Stimulated activated CD4-positive, alpha-beta T cell treated with anti-CD3 and anti-CD28 coated beads, Interleukin-1b, Interleukin-23, amount 100 ng/mL, for 1 hour (primary cell): ENCODE measurements around the gene PBXIP1.

ENCODE experiments used
- DNase-seq, 2 donors: peaks; one replicate each; pipeline ENCODE4 v3.0.0-alpha.2; 2020; ENCODE audit warnings: low read depth in 2 of 2

PBXIP1 gene

GRCh38 chr1:154958036-154958435 lies 2.1 kb upstream of the PBXIP1 start:
- DNase-seq: no peak

GRCh38 chr1:154957091-154957657 lies 1.3 kb upstream of the PBXIP1 start:
- no peak for DNase-seq

- DNase-seq: no peak
Observed at GRCh38 chr1:154956544-154956941, 644 bp upstream of the PBXIP1 start.

DNA sequence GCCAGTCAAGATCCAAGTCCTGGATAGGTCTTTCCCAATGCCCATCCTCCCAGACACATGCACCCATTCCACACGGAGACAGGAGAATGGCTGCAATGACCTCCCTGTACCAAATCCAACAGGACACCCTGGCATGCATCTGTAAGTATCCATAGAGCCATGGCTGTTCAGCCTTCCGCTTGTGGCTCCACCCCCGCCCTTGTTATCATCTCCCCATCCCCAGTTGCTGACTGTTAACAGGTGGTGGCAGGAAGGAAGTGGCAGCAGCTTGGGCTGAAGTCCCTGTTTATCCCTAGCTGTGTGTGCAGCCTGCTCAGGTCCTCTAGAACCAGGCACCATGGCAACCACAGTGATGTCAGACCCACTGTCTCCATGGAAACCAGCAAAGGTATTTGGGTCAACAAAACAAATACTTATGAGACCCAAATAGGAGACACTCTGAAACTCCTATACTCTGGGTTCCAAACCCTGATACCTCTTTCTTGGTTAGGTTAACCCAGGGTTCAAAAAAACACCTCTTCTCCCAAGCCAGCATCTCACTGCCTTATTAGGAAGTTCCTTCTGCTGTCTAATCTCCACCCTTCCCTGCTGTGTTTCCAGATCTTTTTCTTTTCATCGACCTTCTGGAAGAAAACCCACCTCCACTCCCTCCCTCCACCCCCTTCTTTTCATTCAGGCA lies 721 bp downstream of the PBXIP1 start:
- DNase-seq: peak in 1 of 2 donors; percentile 84

GRCh38 chr1:154954541-154954940 lies 1.4 kb downstream of the PBXIP1 start:
- no peak for DNase-seq

DNA sequence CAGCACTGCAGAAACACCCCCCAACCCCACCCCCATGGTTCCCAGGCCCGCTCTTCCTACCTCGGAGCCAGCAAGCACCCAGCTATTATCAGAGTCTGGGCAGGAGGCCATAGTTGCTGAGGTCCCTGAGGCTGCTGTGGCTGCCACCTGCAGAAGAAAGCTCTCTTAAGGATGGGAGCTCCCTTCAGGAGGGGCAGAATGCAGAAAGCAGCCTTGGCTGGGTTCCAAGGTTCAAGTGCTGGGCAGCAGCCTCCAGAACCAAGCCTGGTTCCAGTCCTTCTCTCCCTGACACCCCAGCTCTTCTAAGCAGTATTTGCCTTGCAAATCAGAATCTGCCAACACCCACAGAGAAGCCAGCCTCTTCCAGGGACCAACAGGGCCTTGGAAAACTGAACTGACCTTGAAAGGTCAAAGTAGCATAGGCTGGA lies 2.3 kb downstream of the PBXIP1 start:
- no peak for DNase-seq

DNA sequence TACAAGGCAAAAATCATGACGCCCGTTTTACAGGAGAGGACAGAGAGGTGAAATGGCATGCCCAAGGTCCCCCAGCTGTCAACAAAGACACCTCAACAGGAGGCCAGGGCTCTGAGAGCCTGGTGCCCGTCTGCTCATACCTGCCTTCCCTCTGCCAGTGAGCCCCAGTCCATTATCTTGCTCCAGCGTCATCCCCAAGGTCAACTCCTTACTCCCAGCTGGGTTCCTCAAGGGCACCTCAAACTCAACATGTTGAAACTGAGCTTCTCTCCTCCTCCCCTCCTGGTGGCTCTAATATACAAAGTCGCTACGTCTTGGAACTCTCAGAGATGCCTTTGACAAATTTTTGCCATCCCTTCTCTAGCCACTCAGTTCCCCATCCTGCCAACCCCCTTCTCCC lies 3.2 kb downstream of the PBXIP1 start:
- DNase-seq: no peak

GRCh38 chr1:154951901-154952657 lies 3.8 kb downstream of the PBXIP1 start:
- peak in 1 of 2 donors; percentile 44 for DNase-seq

DNA sequence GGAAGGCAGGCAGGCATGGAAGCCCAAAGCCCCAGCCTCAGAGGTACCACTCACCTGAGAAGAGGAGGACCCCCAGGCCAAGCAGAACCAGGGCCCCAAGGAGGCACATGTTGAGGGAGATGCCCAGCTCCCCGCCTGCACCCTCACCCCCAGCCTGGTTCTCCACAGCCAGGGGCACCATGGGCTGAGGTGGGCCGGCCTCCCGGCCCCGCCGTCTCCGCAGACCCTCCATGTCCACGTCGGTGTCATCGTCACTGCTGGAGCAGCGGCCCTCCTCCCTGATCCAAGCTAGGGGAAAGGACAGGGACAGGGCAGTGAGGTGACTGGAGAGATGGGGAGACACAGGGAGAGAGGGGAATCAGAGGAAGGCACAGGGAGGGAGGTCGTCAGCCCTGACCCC lies 7.8 kb downstream of the PBXIP1 start:
- no peak for DNase-seq

DNA sequence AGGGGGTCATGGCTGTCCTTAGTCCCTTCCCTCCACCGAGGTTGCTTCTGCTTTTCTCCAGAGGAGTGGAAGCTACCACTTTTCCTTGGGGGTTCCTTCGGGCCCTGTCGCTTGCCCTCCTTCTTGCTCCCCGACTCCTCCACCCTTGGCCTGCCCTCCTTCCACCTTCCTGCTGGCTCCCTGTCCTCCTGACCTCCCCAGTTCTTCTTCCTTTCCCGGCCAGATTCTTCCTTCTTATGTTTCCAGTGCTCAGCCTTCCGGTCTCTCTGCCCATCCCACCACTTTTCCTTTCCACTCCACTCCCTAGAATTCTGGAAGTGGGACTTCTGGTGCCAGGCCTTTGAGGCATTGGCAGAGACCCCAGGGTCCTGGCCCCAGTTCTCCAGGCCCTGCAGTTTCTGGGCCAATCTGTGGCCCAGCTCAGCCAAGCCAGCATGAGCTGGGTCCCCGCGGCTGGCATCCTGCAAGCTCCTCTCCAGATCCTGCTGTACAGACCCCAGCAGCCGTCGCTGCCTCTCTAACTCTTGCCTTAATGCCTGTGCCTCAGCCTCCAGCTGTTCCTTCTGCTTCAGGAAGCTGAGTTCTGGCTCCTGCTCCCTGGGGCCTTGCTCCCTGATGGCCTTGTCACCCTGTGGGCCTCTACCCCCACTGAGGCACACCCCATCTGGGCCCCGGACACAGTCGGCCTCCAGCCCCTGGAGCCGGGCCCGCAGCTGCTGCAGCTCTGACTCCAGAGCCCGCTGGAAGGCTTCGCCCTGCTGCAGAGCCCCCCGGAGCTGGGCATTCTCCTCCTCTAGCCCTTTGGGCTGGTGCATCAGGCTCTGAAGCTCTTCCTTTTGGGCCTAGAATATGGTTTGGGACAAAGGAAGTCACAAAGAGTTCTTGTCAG lies 9.7 kb downstream of the PBXIP1 start:
- DNase-seq: no peak

DNA sequence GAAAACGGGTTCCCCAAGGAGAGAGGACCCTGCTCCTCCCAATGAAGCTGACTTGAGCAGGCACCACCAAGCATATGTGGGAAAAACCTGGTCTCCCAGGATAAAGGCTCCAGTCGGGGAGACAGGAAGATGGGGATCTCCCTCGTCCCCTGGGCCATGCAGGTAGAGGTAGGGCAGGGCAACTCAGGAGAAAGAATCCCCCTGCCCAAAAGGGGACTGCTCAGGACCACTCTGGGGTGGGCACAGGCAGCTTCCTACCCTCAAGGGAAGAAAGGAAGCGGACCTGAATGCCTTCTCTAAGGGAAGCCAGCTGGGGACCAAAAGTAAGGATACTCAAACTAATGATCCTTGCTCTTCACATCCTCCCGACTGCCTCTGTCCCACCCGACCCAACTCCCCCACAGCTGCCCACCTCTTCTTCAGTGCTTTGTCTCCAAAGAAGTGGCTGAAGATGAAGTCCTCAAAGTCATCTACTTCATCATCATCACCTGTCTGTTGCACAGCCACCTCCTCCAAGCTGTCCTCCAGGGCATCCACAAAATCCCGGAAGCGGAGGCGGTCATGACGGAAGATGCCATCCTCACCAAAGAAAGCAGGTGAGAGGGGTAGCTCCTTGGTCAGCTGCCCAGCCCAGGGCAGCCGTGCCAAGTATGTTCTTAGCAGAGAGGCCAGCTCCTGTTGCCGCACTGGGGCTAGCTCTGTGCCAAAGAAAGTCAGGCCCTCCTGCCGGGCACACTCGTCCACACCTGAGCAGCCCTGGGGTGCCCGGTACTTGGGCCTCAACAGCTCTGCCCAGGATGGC lies 10.5 kb downstream of the PBXIP1 start:
- DNase-seq: no peak

DNA sequence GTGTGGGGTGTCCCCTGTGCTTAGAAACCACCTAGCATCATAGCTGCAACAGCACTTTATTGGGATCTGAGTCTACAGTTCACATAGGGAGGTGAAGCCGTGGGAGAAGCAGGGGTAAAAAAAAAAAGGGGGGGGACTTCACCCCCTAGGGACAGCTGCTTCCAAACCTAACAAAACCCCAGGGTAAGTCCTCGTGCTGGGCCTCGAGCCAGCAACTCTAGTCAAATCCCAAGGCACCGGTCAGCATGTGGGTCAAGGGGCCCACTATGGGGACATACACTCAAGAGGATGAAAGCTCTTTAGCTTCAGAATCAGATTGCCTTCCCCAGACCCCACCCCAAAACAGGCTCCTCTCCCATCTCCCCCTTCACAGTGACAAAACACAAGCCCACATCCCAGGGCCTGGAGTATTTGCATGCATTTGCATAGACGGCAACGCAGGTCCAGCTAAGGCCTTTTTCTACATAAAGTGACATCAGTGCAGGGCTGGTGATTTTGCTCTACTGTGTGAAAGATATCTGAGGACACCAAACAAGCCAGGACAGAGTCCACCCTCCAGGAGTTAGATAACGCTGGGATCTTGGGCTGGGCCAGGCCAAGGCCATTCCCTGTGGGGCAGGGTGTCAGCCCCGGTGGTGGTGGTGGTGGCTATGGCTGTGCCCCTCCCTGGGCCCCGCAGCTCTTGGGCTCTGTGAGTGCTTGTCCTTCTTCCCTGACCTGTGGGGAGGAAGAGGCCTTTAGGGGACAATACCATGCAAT lies 11.3 kb downstream of the PBXIP1 start:
- no peak for DNase-seq

- DNase-seq: no peak
Observed at GRCh38 chr1:154943649-154944400, 12.1 kb downstream of the PBXIP1 start.

GRCh38 chr1:154941333-154942013 lies 14.4 kb downstream of the PBXIP1 start:
- DNase-seq: no peak

GRCh38 chr1:154940651-154941194 lies 15.2 kb downstream of the PBXIP1 start:
- no peak for DNase-seq

- DNase-seq: no peak
Observed at GRCh38 chr1:154940213-154940560, 15.7 kb downstream of the PBXIP1 start.

DNA sequence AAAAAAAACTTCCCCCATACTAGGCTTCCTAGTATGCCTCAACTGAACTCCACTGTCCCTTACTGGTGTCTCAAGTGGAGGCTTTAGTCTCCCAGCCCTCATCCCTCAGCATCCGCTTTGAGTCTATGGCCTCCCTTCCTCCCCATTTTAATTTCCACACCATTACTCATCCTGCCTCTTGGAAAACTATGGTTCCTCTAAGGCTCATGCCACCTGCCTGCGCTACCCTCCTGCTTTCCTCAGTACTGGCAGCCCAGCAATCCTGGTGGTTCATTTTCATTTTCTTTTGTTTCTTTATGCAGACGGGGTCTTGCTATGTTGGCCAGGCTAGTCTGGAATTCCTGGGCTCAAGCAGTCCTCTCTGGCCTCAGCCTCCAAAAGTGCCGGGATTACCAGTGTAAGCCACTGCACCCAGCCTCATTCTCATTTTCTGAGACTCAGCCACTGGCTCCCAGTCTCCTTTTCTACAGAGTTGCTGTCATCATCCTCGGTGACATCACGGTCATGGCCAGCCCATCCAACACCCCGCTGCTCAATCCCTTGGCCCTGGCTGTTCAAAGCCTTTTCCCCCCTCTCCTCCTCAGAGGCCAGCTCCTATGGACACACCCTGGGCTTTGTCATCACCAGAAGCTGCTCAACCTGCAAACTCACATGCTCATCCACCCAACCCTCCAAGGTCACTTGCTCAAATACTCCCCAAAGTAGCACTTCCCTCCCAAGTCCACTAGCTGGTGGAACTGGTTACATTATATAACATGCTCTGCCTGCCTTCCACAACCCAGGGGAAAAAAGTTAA lies 17.1 kb downstream of the PBXIP1 start:
- DNase-seq: no peak

GRCh38 chr1:154937988-154938386 lies 17.9 kb downstream of the PBXIP1 start:
- no peak for DNase-seq
